Esophagus muscularis mucosa (tissue), 4 donors: Measurements from ENCODE around the gene CEBPG. TPM values are rescaled to one million over a fixed set of nuclear protein-coding genes. Genes with fewer than 3 reads are reported as not detected.
A peak's percentile ranks its signal among the peaks of the same experiment; 100 is the strongest.

Experiments
- DNase-seq: peaks from one replicate; pipeline ENCODE4 v3.0.0-alpha.2; 2017; ENCODE audit errors: extremely low spot score
- H3K27ac ChIP-seq, 4 donors: fragments of 200-600 bp; sonication (generic); replicated peaks in 1 of 4; 1 replicate in 3 of 4; 2 replicates in 1 of 4; pipeline ENCODE4 v1.5.1; 2016 to 2019; ENCODE audit warnings: mild to moderate bottlenecking in 1 of 4
- H3K27me3 ChIP-seq, 4 donors: fragments of 200-600 bp; sonication (generic); one replicate each; pipeline versions ENCODE4 v1.5.1 to v1.6.0; 2016 to 2019
- H3K36me3 ChIP-seq, 4 donors: fragments of 200-600 bp; sonication (generic); one replicate each; pipeline ENCODE4 v1.5.1; 2016 to 2019
- H3K4me1 ChIP-seq, 4 donors: fragments of 200-600 bp; sonication (generic); one replicate each; pipeline ENCODE4 v1.5.1; 2016 to 2019
- H3K4me3 ChIP-seq, 4 donors: fragments of 200-600 bp; sonication (generic); 1 replicate in 2 of 4; 2 replicates in 2 of 4; pipeline ENCODE4 v1.5.1; 2016 to 2019; ENCODE audit warnings: mild to moderate bottlenecking in 4 of 4, moderate library complexity in 1 of 4
- H3K9me3 ChIP-seq, 4 donors: fragments of 200-600 bp; sonication (generic); 1 replicate in 3 of 4; 2 replicates in 1 of 4; pipeline ENCODE4 v1.5.1; 2016 to 2019
- CTCF ChIP-seq, 3 experiments: fragments of 200-600 bp in 2 of 3; fragments of 450-650 bp in 1 of 3; sonication (generic) in 2 of 3; IDR thresholded peaks; one replicate each; pipeline ENCODE4 v1.5.1; 2017 to 2019; ENCODE audit warnings: antibody characterized with exemption in 3 of 3, mild to moderate bottlenecking in 2 of 3, moderate library complexity in 1 of 3
- EP300 ChIP-seq: sonication (generic); formaldehyde crosslinking; IDR thresholded peaks from one replicate; pipeline ENCODE4 v1.6.1; 2017; ENCODE audit warnings: antibody characterized with exemption
- POLR2A ChIP-seq: fragments of 450-650 bp; IDR thresholded peaks from one replicate; pipeline ENCODE4 v1.6.1; 2017; ENCODE audit warnings: antibody characterized with exemption, moderate library complexity, mild to moderate bottlenecking, low read depth
- POLR2AphosphoS5 ChIP-seq, 2 donors: sonication (generic); formaldehyde crosslinking; IDR thresholded peaks; one replicate each; pipeline ENCODE4 v1.6.1; 2017; ENCODE audit warnings: antibody characterized with exemption in 2 of 2
- WGBS: methylation state at CpG from one replicate; pipeline ENCODE4 v1.1.5; 2018; 5-methylcytosine and 5-hydroxymethylcytosine counted together
- intact Hi-C: fragments of 100-400 bp; cut with DNase I; formaldehyde crosslinking; loops from one replicate; pipeline ENCODE4 v1.15.1; 2023
- total RNA-seq, 4 donors: library from RNA; depleted of rRNA; stranded (reverse); fragments of >200 nt; gene quantifications; one replicate each; pipeline versions ENCODE4 v1.1.0 to v1.2.1, GENCODE V29; 2016

Gene CEBPG
- total RNA-seq, 4 donors from 2014 or later, result 23.1 to 30.3 (median 28.5) TPM

GRCh38 chr19:33385956-33386355 lies 12.4 kb downstream of the CEBPG start:
- no peak overlapping the region for H3K27ac ChIP-seq
- H3K27me3 ChIP-seq, result no peaks in the 10 kb centered on the region
- intact Hi-C loops, result no loop called here
- no peak for DNase-seq
- 94% methylated on average over 6 of the region's 6 CpGs for WGBS
- no peaks in the 10 kb centered on the region for H3K9me3 ChIP-seq
- peaks cover 12 to 47% (median 29%) of the 10 kb centered on the region in 4 donors for H3K36me3 ChIP-seq
- peaks cover 33 to 49% (median 42%) of the 10 kb centered on the region in 4 donors for H3K4me1 ChIP-seq
- no peak for TF ChIP-seq POLR2A
- TF ChIP-seq POLR2AphosphoS5 (IDR thresholded peaks at IDR 0.05), result no peak
- no peak for TF ChIP-seq EP300
- TF ChIP-seq CTCF (IDR thresholded peaks at IDR 0.05), result no peak
- H3K4me3 ChIP-seq, result no peak overlapping the region

GRCh38 chr19:33386361-33386858 lies 12.9 kb downstream of the CEBPG start:
- 84% methylated on average over 12 of the region's 15 CpGs for whole genome bisulfite sequencing
- no peak for TF ChIP-seq POLR2A
- no peak for TF ChIP-seq CTCF (IDR thresholded peaks at IDR 0.05)
- no peak for TF ChIP-seq POLR2AphosphoS5 (IDR thresholded peaks at IDR 0.05)
- TF ChIP-seq EP300, result no peak
- peaks cover 37 to 53% (median 47%) of the 10 kb centered on the region in 4 donors for H3K4me1 ChIP-seq
- no peak for DNase-seq
- H3K9me3 ChIP-seq, result no peaks in the 10 kb centered on the region
- peaks cover 12 to 42% (median 27%) of the 10 kb centered on the region in 4 donors for H3K36me3 ChIP-seq
- no peak overlapping the region for H3K27ac ChIP-seq
- no peak overlapping the region for H3K4me3 ChIP-seq
- intact Hi-C loops, result no loop called here
- no peaks in the 10 kb centered on the region for H3K27me3 ChIP-seq

DNA sequence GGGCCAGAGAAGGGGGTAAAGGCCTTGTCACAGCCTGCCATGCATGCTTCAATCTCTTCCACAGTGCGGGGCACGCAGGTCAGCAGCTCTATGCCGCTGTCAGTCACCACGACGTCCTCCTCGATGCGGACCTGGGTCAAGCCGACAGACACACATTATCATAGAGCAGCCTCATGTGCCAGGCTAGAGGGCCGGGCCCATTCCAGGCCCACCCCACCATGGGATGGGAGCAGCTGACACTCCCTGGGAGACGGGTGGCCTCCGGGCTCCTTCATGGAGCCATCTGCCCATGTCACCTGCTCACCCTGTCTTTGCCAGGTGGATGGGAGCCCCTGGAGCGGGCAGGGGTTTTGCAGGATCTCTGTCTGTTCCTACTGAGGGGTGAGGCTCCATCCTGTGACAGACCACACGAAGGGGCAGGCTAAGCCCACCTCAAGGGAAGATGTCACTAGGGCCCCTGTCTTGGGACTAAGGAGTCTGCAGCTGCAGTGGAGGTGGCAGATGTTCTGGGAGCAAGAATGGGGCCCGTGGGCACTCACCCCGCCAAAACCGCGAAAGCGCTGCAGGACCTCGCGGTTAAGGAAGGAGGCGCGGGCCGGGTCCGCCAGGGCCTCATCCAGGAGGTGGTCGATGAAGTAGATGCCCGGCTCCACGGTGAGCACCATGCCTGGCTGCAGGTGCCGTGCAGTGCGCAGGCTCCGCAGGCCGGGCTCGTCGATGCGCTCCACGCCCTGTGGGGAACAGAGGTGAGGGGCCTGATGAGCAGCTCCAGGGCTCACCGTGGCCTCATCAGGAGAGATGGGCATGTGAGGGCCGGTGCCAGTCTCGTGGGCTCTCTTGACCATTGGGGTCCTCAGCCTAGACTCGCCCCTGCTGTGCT lies 14.1 kb downstream of the CEBPG start:
- H3K27ac ChIP-seq, result peak overlapping the region in 1 of 4 donors; percentile 81
- TF ChIP-seq CTCF (IDR thresholded peaks at IDR 0.05) (no peak), POLR2AphosphoS5 (IDR thresholded peaks at IDR 0.05) (no peak), EP300 (no peak), POLR2A (no peak)
- DNase-seq, result no peak
- H3K4me1 ChIP-seq, result peaks cover 49 to 61% (median 53%) of the 10 kb centered on the region in 4 donors
- intact Hi-C loops, result no loop called here
- no peaks in the 10 kb centered on the region for H3K27me3 ChIP-seq
- H3K36me3 ChIP-seq, result peaks cover 12 to 39% (median 25%) of the 10 kb centered on the region in 4 donors
- no peak overlapping the region for H3K4me3 ChIP-seq
- H3K9me3 ChIP-seq, result no peaks in the 10 kb centered on the region
- WGBS, result 96% methylated on average over 25 of the region's 39 CpGs

DNA sequence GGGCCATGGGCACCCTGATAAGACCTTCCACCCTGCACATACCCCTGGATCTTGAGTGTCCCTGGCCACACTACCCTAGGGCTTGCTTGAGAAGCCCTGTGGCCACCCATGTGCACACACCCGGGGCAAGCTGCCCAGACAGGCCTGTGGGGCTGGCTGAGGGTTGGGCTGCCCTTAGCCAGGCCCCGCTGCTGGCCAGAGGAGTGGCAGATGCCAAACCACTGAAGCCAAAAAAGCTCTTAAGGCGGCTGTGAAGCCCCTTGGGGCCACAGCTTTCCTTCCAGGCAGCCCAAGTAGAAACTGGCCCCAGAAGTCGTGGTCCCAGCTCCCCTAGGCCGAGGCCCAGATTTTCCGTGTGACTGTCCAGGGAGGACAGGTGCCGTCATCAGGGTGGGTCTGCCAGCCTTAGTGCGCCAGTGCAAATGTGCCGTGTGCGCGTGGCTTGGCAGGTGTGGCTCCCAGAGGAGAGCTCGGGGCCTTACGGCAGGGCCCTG lies 14.8 kb downstream of the CEBPG start:
- intact Hi-C loops, result no loop called here
- Histone ChIP-seq H3K4me1 (peaks cover 56 to 61% (median 58%) of the 10 kb centered on the region in 4 donors), H3K9me3 (no peaks in the 10 kb centered on the region), H3K27me3 (no peaks in the 10 kb centered on the region), H3K4me3 (no peak overlapping the region), H3K36me3 (peaks cover 12 to 39% (median 25%) of the 10 kb centered on the region in 4 donors), H3K27ac (peak overlapping the region; percentile 58 to 81 (median 70))
- 98% methylated on average over 6 of the region's 13 CpGs for WGBS
- no peak for DNase-seq
- TF ChIP-seq EP300 (no peak), POLR2A (no peak), POLR2AphosphoS5 (IDR thresholded peaks at IDR 0.05) (no peak), CTCF (IDR thresholded peaks at IDR 0.05) (no peak)
